ENCODE data around the gene BACH2. TPM values are rescaled to one million over a fixed set of nuclear protein-coding genes. Genes with fewer than 3 reads are reported as not detected.

Gene BACH2
- total and polyA plus RNA-seq, 10 of the 15 experiments (the other 5 are each of a cell fraction or from before 2014, with no cell fraction given), result 0.03 to 0.28 (median 0.04) TPM; not detected in 3

DNA sequence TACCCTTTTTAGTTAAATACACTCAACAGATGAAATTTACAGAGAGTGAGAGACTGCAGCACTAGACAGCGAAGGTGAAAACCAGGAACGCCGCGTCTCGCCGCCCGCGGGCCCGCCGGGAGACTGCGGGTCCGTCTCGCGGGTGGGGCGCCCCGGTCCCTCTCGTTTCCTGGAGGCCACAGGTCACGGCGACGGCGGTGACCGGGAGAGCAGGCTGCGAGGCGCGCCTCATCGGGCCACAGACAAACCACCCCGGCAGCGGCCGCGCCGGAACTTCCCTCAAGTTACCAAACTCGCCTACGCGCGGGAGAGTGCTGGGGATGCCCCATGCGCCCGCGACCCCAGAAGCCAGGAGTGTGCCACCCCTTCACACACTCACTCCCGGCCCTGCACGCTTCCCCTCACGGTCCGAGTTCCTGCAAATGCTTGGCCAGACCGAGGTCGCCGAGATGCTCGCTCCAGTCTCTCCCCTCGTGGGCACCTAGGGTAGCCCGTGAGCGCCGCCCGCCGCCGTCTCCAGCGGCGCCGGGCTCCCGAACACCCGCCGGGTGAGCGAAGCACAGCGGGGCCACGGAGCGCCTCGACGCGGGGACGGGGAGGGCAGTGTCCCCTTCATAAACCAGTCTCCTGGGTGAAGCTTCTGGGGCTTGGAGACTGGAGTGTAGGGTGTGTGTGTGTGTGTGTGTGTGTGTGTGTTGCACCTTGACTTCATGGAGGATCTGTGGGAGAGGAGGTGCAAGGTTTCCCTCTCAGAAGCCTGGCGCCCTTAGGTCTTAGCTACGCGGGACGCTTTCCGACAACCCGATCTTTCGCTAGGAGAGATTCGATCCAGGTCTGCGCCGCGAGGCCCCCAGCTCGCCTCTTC is 1.4 kb downstream of the BACH2 start (continued):
- TF ChIP-seq, protein P1, sequence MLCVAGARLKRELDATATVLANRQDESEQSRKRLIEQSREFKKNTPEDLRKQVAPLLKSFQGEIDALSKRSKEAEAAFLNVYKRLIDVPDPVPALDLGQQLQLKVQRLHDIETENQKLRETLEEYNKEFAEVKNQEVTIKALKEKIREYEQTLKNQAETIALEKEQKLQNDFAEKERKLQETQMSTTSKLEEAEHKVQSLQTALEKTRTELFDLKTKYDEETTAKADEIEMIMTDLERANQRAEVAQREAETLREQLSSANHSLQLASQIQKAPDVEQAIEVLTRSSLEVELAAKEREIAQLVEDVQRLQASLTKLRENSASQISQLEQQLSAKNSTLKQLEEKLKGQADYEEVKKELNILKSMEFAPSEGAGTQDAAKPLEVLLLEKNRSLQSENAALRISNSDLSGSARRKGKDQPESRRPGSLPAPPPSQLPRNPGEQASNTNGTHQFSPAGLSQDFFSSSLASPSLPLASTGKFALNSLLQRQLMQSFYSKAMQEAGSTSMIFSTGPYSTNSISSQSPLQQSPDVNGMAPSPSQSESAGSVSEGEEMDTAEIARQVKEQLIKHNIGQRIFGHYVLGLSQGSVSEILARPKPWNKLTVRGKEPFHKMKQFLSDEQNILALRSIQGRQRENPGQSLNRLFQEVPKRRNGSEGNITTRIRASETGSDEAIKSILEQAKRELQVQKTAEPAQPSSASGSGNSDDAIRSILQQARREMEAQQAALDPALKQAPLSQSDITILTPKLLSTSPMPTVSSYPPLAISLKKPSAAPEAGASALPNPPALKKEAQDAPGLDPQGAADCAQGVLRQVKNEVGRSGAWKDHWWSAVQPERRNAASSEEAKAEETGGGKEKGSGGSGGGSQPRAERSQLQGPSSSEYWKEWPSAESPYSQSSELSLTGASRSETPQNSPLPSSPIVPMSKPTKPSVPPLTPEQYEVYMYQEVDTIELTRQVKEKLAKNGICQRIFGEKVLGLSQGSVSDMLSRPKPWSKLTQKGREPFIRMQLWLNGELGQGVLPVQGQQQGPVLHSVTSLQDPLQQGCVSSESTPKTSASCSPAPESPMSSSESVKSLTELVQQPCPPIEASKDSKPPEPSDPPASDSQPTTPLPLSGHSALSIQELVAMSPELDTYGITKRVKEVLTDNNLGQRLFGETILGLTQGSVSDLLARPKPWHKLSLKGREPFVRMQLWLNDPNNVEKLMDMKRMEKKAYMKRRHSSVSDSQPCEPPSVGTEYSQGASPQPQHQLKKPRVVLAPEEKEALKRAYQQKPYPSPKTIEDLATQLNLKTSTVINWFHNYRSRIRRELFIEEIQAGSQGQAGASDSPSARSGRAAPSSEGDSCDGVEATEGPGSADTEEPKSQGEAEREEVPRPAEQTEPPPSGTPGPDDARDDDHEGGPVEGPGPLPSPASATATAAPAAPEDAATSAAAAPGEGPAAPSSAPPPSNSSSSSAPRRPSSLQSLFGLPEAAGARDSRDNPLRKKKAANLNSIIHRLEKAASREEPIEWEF (IDR thresholded peaks at IDR 0.05; ENCODE audit: insufficient replicate concordance, low read depth, low read length), result no peak
- TF ChIP-seq, protein P2, sequence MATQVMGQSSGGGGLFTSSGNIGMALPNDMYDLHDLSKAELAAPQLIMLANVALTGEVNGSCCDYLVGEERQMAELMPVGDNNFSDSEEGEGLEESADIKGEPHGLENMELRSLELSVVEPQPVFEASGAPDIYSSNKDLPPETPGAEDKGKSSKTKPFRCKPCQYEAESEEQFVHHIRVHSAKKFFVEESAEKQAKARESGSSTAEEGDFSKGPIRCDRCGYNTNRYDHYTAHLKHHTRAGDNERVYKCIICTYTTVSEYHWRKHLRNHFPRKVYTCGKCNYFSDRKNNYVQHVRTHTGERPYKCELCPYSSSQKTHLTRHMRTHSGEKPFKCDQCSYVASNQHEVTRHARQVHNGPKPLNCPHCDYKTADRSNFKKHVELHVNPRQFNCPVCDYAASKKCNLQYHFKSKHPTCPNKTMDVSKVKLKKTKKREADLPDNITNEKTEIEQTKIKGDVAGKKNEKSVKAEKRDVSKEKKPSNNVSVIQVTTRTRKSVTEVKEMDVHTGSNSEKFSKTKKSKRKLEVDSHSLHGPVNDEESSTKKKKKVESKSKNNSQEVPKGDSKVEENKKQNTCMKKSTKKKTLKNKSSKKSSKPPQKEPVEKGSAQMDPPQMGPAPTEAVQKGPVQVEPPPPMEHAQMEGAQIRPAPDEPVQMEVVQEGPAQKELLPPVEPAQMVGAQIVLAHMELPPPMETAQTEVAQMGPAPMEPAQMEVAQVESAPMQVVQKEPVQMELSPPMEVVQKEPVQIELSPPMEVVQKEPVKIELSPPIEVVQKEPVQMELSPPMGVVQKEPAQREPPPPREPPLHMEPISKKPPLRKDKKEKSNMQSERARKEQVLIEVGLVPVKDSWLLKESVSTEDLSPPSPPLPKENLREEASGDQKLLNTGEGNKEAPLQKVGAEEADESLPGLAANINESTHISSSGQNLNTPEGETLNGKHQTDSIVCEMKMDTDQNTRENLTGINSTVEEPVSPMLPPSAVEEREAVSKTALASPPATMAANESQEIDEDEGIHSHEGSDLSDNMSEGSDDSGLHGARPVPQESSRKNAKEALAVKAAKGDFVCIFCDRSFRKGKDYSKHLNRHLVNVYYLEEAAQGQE (IDR thresholded peaks at IDR 0.05; ENCODE audit: low read depth, low read length), result no peak
- TF ChIP-seq NR2F1 (conservative IDR thresholded peaks at IDR 0.05), result peak; percentile 49; the same call in 1 of the 2 replicates
- no peak for TF ChIP-seq HDAC6 (IDR thresholded peaks at IDR 0.05; ENCODE audit: unreplicated experiment)
- peak; percentile 54 for TF ChIP-seq SUZ12 (IDR thresholded peaks at IDR 0.05; ENCODE audit: unreplicated experiment)
